Thymus (tissue), 11 donors: ENCODE results near the gene LPAR6. TPM values are rescaled to one million over a fixed set of nuclear protein-coding genes. Genes with fewer than 3 reads are reported as not detected.

ENCODE experiments used
- DNase-seq, 9 donors: peaks; one replicate each; pipeline ENCODE4 v3.0.0-alpha.2; 2013; ENCODE audit warnings: low spot score in 9 of 9, low read depth in 6 of 9, missing footprints in 1 of 9
- H3K27ac ChIP-seq, 2 donors: one replicate each; pipeline ENCODE4 v1.5.1; 2013; ENCODE audit warnings: control low read depth in 1 of 2, low read depth in 1 of 2, low read length in 1 of 2, mild to moderate bottlenecking in 1 of 2, moderate library complexity in 1 of 2
- H3K27me3 ChIP-seq, 2 donors: one replicate each; pipeline ENCODE4 v1.5.1; 2013; ENCODE audit warnings: low read length in 1 of 2; ENCODE audit not compliant: control insufficient read depth in 2 of 2, insufficient read depth in 1 of 2
- H3K36me3 ChIP-seq, 2 donors: one replicate each; pipeline ENCODE4 v1.5.1; 2013; ENCODE audit warnings: low read length in 1 of 2, mild to moderate bottlenecking in 1 of 2, moderate library complexity in 1 of 2; ENCODE audit not compliant: control insufficient read depth in 2 of 2, insufficient read depth in 2 of 2
- H3K4me1 ChIP-seq, 2 donors: one replicate each; pipeline ENCODE4 v1.5.1; 2013; ENCODE audit warnings: low read length in 2 of 2; ENCODE audit not compliant: control insufficient read depth in 2 of 2, insufficient read depth in 2 of 2
- H3K4me3 ChIP-seq, 2 donors: one replicate each; pipeline ENCODE4 v1.5.1; 2013; ENCODE audit warnings: low read length in 2 of 2, control low read depth in 1 of 2, mild to moderate bottlenecking in 1 of 2
- H3K9me3 ChIP-seq, 2 donors: one replicate each; pipeline ENCODE4 v1.5.1; 2013; ENCODE audit warnings: low read length in 1 of 2, mild to moderate bottlenecking in 1 of 2; ENCODE audit not compliant: control insufficient read depth in 2 of 2, insufficient read depth in 1 of 2
- WGBS: extraction: QIAGEN DNeasy Blood & Tissue Kit; methylation state at CpG from one replicate; pipeline ENCODE4 v1.1.7; 2013; 5-methylcytosine and 5-hydroxymethylcytosine counted together
- polyA plus RNA-seq: library from polyadenylated mRNA; stranded (reverse); fragments of 200-250 nt; gene quantifications from one replicate; pipeline ENCODE4 v1.2.3, GENCODE V29; 2013
- total RNA-seq: library from RNA; stranded (reverse); fragments of 120-200 nt; gene quantifications from one replicate; pipeline ENCODE4 v1.2.4, GENCODE V29; 2013
- donor health status: healthy.

LPAR6 gene
- total and polyA plus RNA-seq, 2 donors = 73.8 to 157 TPM

- H3K36me3 ChIP-seq = no peaks in the 10 kb centered on the region
- peaks cover 9% of the 10 kb centered on the region in 2 donors for H3K4me1 ChIP-seq
- no peak overlapping the region for H3K4me3 ChIP-seq
- DNase-seq = no peak
- no peak overlapping the region for H3K27ac ChIP-seq
- no peaks in the 10 kb centered on the region for H3K27me3 ChIP-seq
- 72% methylated on average over 1 of the region's 1 CpG for WGBS
- H3K9me3 ChIP-seq = no peaks in the 10 kb centered on the region
Observed at GRCh38 chr13:48404952-48405351, 8.0 kb downstream of the LPAR6 start.

- no peak overlapping the region for H3K4me3 ChIP-seq
- H3K9me3 ChIP-seq = no peaks in the 10 kb centered on the region
- no peak for DNase-seq
- peak overlapping the region in 1 of 2 donors; percentile 1 for H3K27ac ChIP-seq
- WGBS = 72% methylated on average over 8 of the region's 8 CpGs
- no peaks in the 10 kb centered on the region for H3K36me3 ChIP-seq
- H3K4me1 ChIP-seq = peaks cover 9% of the 10 kb centered on the region in 2 donors
- H3K27me3 ChIP-seq = no peaks in the 10 kb centered on the region
Observed at GRCh38 chr13:48403913-48404312, 9.0 kb downstream of the LPAR6 start.

GRCh38 chr13:48403151-48403631, 9.7 kb downstream of the LPAR6 start:
- no peak overlapping the region for H3K4me3 ChIP-seq
- 23% methylated on average over 2 of the region's 2 CpGs for WGBS

GRCh38 chr13:48402325-48402932, 10.5 kb downstream of the LPAR6 start:
- WGBS = 43% methylated on average over 2 of the region's 2 CpGs
- no peak overlapping the region for H3K4me3 ChIP-seq
- H3K27me3 ChIP-seq = no peaks in the 10 kb centered on the region
- no peaks in the 10 kb centered on the region for H3K36me3 ChIP-seq
- DNase-seq = no peak
- no peak overlapping the region for H3K27ac ChIP-seq
- no peaks in the 10 kb centered on the region for H3K9me3 ChIP-seq
- peaks cover 9% of the 10 kb centered on the region in 2 donors for H3K4me1 ChIP-seq

More at GRCh38 chr13:48403151-48403631, 9.7 kb downstream of the LPAR6 start:
- Histone ChIP-seq H3K36me3 (no peaks in the 10 kb centered on the region), H3K27me3 (no peaks in the 10 kb centered on the region), H3K4me1 (peaks cover 9% of the 10 kb centered on the region in 2 donors), H3K9me3 (no peaks in the 10 kb centered on the region), H3K27ac (peak overlapping the region; percentile 1 to 77)
- DNase-seq = peak in 1 of 9 donors; percentile 47

GRCh38 chr13:48401480-48401879, 11.4 kb downstream of the LPAR6 start:
- Histone ChIP-seq H3K27ac (peak overlapping the region in 1 of 2 donors; percentile 45), H3K27me3 (no peaks in the 10 kb centered on the region), H3K4me1 (peaks cover 9% of the 10 kb centered on the region in 2 donors), H3K9me3 (no peaks in the 10 kb centered on the region), H3K36me3 (no peaks in the 10 kb centered on the region), H3K4me3 (no peak overlapping the region)
- whole genome bisulfite sequencing = 3% methylated on average over 2 of the region's 2 CpGs
- DNase-seq = peak in 1 of 9 donors; percentile 48

GRCh38 chr13:48400850-48401291, 12.0 kb downstream of the LPAR6 start:
- H3K27ac ChIP-seq = peak overlapping the region in 1 of 2 donors; percentile 45
- 73% methylated on average over 1 of the region's 1 CpG for WGBS

GRCh38 chr13:48400090-48400694, 12.7 kb downstream of the LPAR6 start:
- Histone ChIP-seq H3K36me3 (no peaks in the 10 kb centered on the region), H3K4me3 (no peak overlapping the region), H3K9me3 (no peaks in the 10 kb centered on the region), H3K27ac (no peak overlapping the region), H3K4me1 (peaks cover 9% of the 10 kb centered on the region in 2 donors), H3K27me3 (no peaks in the 10 kb centered on the region)
- DNase-seq = no peak
- 89% methylated on average over 2 of the region's 2 CpGs for WGBS

More at GRCh38 chr13:48400850-48401291, 12.0 kb downstream of the LPAR6 start:
- Histone ChIP-seq H3K27me3 (no peaks in the 10 kb centered on the region), H3K36me3 (no peaks in the 10 kb centered on the region), H3K9me3 (no peaks in the 10 kb centered on the region), H3K4me1 (peaks cover 9% of the 10 kb centered on the region in 2 donors), H3K4me3 (no peak overlapping the region)
- DNase-seq = peak in 1 of 9 donors; percentile 44

GRCh38 chr13:48398450-48399095, 14.3 kb downstream of the LPAR6 start:
- no peaks in the 10 kb centered on the region for H3K27me3 ChIP-seq
- peaks cover 4 to 5% of the 10 kb centered on the region in 2 donors for H3K4me1 ChIP-seq
- peaks cover 12% of the 10 kb centered on the region in 2 donors for H3K36me3 ChIP-seq
- H3K9me3 ChIP-seq = no peaks in the 10 kb centered on the region
- no peak overlapping the region for H3K4me3 ChIP-seq
- no peak for DNase-seq
- H3K27ac ChIP-seq = no peak overlapping the region

GRCh38 chr13:48397744-48398143, 15.2 kb downstream of the LPAR6 start:
- peaks cover 12 to 19% of the 10 kb centered on the region in 2 donors for H3K36me3 ChIP-seq
- peaks cover 0 to 4% of the 10 kb centered on the region in 2 donors for H3K4me1 ChIP-seq
- DNase-seq = no peak
- no peaks in the 10 kb centered on the region for H3K27me3 ChIP-seq
- no peak overlapping the region for H3K27ac ChIP-seq
- 61% methylated on average over 1 of the region's 1 CpG for WGBS
- no peak overlapping the region for H3K4me3 ChIP-seq
- no peaks in the 10 kb centered on the region for H3K9me3 ChIP-seq
